NCI-H1417 (cell line): ENCODE results near the gene TFEB.

Source experiments
- DNase-seq, 3 experiments: peaks; one replicate each; lab custom pipeline; 2025; lab: John Stamatoyannopoulos, UW

Gene TFEB

DNA sequence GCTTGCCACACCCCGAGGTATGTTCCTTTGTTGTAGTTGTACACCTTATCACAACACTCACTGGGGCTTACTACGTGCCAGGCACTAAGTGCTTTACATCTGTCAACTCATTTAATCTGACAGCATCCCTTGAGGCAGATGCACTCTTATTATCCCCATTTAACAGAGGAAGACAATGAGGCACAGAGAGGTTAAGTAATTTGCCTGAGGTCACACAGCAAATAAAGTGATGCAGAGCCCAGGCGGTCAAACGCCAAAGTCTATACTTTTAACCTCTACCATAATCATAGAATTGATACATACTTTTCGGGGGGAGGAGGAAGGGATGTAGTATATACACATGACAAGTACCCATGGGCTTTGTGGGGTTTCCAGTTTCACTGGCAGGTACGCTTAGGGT, 59.4 kb downstream of the TFEB start:
- DNase-seq: no peak

DNA sequence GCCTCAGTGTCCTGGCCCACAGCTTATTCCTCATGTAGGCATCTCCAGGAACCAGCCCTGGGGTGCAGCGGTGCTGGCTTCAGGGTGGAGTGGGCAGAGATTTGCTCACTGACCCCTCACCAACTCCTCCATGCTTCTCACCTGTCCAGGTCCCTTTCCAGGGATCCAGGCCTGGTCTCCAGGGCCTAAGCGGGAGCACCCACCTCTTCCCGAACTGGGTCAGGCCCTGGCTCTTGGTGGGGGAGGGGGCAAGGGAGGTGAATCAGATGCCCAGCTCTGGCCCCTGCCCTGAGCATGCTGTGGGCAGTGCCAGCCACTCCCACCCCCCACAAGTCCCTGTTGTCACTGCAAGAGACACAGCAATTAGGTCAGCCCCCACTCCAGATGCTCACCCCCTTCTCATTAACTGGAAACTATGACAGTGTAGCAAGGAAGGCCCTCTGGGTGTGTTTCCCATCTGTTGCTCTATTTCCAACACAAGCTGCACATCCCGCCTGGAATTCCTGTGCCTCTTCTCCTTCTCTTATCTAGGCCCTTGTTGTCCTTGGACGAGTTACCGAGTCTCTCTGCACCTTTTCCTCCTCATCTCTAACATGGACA, 60.1 kb downstream of the TFEB start:
- DNase-seq: peak in 2 of 3 experiments; percentile 35 to 57

DNA sequence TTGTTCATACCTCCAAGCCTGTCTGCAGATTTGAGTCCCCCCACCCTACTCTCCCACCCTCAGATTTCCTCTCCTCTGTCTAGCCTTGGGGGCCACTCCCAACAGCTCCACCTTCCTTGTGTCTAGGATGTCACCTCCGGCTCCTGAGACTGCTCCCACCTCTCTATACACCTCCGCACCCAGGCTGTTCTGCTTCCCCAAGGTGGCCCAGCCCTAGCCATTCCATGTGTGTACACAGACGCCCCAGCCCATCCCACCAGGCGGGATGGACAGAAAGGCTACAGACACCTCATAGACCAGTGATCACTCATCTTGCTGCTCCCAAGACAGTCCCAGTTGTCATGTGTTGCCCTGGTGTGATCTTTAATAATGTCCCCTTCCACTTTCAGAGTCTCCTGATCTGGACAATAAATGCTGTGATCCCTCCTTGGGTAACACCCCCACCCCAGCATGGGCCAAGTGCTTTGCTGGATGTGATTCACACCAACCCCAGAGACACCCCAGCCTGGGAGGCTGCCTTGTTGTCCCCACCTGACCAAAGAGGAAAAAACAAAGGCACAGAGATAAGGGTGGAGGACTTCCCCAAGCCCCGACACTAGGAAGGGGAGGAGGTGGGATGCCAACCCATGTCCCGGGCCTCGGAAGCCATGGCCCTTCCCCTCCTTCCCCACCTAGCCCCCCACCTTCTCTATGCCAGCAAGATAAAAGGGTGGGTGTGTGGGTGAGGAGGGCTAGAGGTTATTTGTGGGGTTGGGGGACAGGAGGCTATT, 61.0 kb downstream of the TFEB start:
- no peak for DNase-seq

DNA sequence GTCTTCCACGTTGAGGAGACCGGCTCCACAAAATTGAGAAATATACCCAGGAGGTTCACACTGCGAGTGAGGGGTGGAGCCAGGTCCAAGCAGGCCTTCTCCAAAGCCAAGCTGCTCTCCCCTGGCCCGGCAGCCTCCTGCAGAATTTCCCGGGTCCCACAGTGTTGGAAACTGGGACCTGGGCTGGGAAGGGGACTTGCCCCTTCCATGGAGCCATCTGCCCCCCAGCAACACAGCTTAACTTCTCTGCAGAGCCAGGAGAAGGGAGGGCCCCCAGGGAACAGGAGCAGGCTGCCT, 61.8 kb downstream of the TFEB start:
- no peak for DNase-seq

DNA sequence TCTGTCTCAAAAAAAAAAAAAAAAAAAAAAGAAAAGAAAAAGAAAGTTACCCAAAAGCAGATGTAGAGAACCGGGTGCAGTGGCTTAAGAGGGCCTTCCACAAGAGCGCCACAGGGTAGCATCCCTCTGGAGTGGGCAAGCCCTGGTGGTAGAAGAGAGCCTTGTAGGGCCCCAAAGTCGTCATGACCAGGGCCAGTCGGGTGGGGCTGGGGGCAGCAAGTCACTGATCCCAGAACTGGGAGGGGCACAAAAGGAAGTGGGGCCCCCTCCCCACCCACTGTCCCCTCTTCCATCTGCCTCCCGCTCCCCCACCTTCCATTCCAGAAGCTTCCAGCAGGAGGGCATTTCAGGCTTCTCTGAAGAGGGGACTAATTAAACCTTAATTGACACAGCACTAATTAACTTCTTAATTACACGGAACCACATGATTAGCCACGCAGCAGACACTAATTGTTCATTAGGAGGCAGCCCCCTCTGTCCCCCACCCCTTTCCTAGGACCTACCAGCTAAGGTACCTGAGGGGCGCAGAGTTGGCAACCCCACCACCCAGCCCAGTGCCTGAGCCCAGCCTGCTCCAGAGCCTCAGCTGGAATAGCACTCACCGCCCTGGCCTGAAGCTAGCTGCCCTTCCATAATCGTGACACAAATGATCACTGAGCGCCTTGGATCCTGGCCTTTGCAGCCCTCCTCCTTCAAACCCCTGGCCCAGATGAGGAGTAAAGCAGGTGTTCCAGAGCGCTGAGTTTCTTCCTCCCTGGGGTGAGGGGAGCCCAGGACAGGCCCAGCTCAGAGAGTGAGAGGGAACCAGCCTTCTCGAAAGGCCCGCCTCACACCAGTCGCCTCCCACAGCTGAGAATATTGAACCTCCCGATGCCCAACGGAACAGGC, 62.3 kb downstream of the TFEB start:
- no peak for DNase-seq

DNA sequence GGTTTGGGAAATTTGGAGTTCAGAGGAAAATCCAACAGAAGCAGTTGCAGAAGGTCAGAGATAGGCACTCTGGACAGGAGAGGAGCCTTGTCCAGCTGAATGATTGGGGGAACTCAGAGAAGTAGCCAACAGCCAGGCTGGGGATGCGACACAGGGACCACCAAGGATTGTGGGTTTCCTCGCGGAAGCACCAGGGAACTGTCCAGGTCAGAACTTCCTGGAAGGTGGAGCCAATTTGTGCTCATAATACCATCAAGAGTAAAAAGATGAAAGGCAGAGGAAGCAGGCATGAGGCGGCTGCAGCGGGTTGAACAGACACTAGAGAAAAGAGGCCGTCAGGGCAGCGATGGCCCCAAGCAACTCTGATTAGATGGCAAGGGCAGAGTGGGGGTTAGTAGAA, 63.4 kb downstream of the TFEB start:
- no peak for DNase-seq

DNA sequence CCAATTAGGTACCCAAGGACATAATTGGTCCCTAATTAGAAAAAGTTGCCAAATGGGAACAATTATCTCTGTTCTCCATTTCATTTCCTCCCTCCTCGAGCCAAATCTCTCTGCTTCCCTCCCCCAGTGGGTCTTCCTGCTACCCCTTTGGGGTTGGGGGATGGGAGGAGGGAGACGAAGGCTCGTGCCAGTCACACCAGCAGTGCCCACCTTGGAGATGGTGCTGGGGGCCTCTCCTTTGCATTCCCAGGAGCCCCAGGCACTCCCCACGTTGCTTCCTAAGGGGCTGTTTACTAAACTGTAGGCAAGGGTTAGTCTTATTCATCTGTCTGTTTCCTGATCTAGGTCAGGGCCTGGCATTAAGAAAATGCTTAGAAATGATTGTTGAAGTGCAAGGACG, 64.0 kb downstream of the TFEB start:
- DNase-seq: peak in 1 of 3 experiments; percentile 29

DNA sequence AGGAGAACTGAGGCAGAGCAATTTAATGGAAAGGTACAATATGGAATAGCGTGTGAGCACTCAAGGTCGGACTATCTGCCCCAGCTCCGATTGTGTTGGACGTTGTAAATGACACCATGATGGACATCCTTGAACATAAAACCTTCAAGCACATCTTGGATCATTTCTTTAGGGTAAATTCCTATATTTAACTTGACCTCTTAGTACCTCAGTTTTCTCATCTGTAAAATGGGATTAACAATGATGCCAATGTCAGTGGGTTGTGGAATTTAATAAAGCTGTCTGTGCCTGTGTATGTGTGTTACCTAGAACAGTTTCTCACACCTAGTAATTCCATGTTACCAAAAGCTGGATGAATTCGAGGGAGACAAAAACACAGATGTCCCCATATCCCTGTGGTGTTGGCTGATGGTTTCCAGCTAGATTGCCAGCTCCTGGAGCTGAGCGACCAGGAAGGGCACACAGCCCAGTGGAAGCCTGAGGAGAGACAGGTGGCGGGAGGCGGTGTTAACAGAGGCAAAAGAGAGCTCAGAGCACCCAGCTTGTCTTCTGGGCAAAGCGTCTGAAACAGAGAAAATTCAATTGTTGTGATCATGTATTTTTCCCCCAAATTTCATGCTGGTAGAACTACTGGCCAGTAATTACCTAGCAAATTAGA, 64.6 kb downstream of the TFEB start:
- DNase-seq: peak in 1 of 3 experiments; percentile 29

DNA sequence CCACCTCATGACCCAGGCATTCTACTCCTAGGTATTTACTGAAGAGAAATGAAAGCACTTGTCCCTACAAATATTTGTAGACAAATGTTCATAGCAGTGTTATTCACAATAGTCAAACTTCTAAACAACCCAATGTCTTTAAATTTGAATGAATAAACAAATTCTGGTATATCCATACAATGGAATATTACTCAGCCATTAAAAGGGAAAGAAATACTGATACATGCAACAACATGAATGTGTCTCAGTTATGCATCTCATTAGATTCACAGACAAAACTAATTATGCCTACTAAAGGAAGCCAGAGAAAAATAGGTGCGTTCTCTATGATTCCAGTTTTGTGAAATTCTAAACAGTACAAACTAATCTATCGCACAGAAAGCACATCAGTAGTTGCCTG, 66.4 kb downstream of the TFEB start:
- DNase-seq: no peak

DNA sequence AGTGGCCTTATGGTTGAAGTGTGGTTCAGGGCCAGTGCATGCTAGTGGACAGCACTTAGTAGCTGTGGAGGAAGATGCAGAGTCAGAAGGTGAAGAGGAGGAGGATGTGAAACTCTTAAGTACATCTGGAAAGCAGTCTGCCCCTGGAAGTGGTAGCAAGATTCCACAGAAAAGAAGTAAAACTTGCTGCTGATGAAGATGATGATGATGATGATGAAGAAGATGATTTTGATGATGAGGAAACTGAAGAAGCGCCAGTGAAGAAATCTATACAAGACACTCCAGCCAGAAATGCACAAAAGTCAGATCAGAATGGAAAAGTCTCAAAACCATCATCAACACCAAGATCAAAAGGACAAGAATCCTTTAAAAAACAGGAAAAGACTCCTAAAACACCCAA, 68.2 kb downstream of the TFEB start:
- DNase-seq: no peak

DNA sequence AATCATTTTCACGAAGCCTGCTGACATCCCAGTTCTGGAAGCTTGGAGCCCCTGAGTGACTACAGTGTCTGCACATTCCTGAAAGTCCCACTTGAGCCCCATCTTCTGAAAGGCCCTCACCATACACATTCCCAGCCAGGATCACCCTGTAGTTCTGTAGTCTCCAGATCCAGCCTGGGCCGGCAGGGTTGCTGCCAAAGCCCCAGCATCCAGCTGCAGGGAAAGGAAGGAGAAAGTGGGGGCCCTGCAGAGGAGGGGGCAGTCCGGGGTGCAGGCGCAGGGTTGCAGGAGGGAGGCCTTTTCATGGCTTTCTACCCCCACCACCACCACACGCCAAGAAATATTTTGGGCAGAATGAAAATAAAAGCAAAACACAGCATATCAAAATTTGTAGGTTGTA, 71.1 kb downstream of the TFEB start:
- DNase-seq: no peak

DNA sequence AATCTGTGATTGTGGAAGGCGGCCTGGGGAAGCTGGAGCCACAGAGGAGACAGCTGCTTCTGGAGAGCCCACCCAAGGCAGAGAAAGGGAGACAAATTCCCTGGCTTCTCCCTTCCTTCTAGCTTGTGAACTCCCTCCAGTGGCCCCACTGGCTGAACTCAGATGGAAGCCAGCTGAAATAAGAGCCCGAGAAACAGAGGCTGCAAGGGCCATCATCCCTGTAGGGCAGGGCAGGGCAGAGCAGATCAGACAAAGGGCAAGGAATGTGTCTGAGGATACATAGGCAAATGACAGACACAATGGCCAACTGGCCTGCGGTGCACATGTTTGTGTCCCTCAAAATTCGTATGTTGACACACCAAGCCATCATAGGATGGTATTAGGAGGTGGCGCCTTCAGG, 71.8 kb downstream of the TFEB start:
- no peak for DNase-seq

DNA sequence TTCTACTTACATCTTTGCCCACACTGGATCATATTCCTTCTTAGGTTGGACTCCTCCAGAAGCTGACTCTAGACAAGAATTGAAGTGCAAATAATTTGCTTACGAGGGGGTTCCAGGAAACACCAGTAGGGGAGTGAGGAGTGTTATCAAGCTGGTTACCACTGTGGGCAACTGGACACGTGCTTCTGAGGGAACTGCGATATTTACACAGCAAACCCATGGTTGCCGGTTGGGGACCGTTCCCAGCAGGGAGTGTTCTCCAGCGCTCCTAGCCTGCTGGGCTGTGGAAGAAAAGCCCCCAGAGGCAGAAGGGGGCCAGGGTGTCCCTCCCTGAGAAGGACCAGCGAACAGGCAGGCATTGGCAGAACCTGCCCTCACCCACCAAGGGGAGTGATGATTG, 75.5 kb downstream of the TFEB start:
- peak in 1 of 3 experiments; percentile 49 for DNase-seq

DNA sequence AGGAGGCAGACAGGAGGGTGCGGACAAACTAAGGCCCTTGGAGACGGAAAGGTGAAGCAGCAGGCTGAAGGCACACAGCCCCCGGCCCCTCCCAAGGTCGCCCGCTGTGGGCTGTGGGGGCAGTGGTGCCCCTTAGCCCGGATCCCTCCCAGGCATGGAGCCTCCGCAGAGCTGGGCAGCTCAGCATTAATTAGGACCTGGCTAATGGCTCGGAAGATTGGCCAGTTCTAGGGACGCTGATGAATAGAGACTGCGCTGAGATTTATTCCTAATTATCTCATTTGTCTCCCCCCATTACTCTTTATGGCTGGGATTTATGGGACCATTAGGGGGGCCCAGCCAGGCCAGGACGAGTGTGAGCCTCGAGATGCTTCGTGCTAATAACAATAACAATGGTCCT, 76.8 kb downstream of the TFEB start:
- DNase-seq: no peak

DNA sequence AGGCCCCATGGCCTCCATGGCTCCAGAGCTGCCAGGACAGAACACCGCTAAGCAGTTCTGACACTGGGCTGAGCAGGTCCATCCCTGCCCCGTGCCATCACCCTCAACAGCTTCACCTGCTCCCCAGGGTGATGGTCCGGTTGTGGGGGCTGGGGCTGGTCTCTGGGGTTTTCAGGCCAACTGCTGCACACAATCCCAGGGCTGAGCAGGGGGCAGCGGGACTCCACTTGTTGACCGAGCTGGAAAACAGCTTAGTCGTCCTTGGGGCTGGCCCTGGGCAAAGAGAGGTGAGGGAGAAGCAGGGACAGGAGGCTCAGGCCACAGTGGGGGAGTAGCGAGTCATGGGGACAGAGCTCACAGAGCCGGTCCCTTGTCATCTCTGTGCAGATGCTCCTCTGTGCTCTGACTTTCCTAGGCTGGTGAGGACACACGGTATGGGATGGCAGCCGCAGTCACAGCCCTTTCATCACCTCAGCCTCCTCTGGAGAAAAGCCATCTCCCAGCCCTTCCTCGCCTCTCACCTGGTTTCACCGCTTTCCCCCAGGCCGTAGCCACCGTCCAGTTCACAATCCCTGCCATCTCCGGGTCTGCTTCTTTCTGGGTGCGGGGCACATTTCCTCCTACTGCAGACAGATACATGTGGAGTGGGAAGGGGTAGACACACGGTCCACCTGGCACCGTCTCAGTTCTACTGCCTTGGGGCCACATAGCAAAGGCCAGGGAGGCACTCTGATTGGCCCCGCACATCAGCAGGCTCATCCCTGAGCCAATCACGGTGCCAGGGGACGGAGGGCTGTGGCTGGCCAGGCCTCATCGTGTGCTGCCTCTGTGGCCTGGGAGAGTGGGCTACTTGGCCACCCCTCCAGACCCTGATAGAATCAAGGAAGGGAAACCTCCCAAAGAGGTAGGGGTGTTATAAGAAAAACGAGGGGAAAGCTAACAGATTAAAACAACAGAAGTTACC, 78.0 kb downstream of the TFEB start:
- no peak for DNase-seq

DNA sequence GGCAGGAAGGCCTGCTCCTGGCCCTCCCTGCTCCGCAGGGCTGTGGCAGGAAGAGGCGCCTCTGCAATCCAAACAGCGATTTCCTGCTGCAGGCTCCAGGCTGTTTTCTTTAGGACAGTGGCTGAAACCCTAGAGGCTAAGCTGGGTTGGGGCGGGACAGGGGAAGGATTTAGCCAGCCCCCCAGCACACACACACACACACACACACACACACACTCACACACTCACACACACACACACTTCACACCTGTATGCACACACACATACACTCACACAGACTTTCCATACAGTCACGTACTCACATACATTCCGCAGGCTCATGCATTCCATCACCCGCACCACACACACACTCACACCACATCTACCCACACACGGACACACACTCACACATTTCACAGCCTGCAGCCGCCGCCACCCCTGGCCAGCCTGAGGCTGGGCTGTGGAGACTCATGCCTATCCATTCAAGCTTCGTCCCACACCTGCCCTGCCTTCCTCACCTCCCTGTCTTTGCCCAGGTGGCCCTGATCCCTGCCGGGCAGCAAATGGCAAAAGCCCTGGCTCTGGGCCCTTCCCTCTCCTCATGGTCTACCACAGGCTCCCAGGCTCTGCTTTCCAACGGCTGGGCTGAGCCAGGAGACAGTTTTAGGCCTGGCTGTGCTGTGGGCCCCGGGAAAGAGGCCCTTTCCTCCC, 79.3 kb downstream of the TFEB start:
- DNase-seq: no peak

DNA sequence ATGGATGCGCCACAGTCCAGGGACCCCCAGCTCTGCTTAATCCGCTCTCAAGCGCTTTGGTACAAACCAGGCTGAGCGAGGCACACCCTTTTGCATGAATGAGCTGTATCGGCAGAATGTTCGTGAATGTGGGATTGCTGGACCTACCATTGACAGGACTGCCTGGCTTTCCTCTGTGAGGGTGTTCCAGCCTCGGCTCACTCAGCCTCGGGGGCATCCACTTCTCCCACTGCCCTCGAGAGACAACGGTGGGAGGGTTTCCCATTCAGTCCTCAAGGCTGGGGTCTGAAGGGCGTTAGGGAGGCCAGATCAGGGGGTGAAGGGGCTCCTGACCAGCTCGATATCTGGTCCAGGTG, 79.8 kb downstream of the TFEB start:
- DNase-seq: no peak

DNA sequence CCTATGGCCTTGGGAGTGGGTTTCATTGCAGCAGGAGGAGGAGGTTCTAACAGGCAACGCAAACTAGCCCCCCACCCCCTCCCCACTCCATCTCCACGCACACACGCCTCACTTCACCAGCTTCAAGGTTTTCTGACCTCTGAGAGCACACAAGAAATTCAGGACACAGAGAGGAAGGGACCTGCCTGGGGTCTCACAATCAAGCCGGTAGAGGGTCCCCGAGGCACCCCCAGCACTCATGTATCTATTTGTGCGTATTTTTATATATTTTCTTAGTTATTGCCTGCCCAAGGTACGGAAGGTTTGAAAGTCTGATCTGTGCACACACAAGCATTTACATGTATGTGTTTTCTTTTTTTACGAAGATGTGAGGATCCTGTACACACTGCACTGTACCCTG, 80.2 kb downstream of the TFEB start:
- DNase-seq: no peak

DNA sequence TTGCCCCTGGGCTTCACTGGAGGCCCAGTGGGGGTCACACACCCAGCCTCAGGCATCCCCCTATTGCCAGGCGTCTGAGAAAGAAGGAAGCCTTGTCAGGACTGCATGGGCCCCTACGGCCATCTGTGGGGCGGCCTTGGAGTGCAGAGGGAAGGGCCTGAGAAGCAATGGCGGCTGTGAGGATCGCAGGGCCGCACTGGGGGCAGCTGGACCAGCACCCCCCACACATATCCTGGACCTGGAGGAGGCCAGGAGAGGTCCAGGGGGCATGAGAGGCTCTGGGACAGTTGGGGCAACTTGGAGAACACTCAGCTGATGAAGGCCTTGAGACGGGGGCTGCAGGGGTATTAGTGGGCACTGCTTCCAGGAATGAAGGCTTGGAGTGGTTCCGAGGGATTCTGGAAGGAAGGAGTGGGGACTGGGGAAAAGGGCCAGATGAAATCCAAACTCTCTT, 80.7 kb downstream of the TFEB start:
- no peak for DNase-seq

DNA sequence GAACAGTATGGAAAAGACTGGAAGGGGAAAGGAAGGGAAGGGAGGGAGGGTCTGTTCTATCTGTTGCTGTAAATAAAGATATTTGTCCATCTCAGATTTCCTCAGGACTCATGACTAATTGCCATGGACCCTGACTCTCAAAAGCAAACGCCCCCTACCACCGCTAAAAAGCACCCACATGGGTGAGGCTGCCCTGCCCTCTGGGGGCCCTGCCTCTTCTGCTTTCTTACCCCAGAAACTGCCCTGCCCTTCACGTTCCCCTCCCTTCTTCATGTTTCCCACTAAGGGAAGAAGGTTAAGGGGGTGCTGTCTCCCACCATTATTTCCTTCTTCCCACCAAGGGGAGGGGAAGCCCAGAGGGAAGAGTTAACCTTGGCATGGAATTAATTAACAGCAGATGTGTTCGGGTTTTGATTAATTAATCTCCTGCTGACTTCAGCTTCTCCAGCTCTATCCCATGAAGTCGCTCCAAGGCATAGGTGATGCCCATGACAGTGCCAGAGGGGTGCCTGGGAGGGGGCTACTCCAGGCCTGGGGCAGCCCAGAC, 81.2 kb downstream of the TFEB start:
- no peak for DNase-seq

DNA sequence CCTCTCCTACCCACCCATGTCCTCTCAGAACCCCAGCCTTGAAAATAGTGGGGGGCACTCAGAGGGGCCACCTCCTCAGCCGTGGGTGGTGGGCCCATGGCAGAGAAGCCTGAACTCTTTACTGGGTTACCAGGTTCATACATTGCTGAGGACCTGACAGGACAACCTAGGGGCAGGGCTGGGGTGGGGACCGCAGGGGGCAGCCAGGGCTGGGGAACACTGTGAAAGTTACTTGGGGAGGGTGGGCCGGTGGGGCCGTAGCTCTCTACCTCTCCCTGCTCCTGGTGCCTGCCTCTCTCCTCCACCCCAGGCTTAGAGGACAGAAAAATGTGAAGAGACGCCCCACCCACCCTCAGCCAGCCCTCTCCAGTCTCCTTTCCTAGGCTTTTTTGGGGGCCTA, 81.7 kb downstream of the TFEB start:
- DNase-seq: no peak
